Uterus (tissue), 2 donors: ENCODE results near the gene UPP1.

Experiments used
- CTCF ChIP-seq, 4 experiments: fragments of 200-600 bp in 2 of 4; fragments of 450-650 bp in 2 of 4; sonication (generic) in 2 of 4; IDR thresholded peaks; one replicate each; pipeline ENCODE4 v1.5.1; 2016 to 2019; ENCODE audit warnings: antibody characterized with exemption in 4 of 4, mild to moderate bottlenecking in 2 of 4, moderate library complexity in 1 of 4
- POLR2A ChIP-seq, 2 donors: fragments of 450-650 bp; IDR thresholded peaks; one replicate each; pipeline ENCODE4 v1.6.1; 2016; ENCODE audit warnings: antibody characterized with exemption in 2 of 2, mild to moderate bottlenecking in 1 of 2, moderate library complexity in 1 of 2

GRCh38 chr7:48094861-48095293 lies 5.8 kb downstream of the UPP1 start:
- TF ChIP-seq CTCF (IDR thresholded peaks at IDR 0.05) (no peak), POLR2A (IDR thresholded peaks at IDR 0.05) (no peak)
